Osteoblast (primary cell): ENCODE data around the gene UNKL. TPM values are rescaled to one million over a fixed set of nuclear protein-coding genes. Genes with fewer than 3 reads are reported as not detected.
A peak's percentile ranks its signal among the peaks of the same experiment; 100 is the strongest.
"Not testable (repeated sequence)": the region's sequence is repeated elsewhere in the genome, so short reads cannot be mapped to it uniquely, and the experiment has no call there.

Experiments
- DNase-seq: peaks from one replicate; pipeline ENCODE4 v3.0.0; 2011; ENCODE audit warnings: low spot score, mixed read lengths; ENCODE audit not compliant: insufficient read length; ENCODE audit errors: missing footprints
- H2AFZ ChIP-seq: 2 replicates; pipeline ENCODE4 v1.6.0; 2011; ENCODE audit warnings: mild to moderate bottlenecking, low read length
- H3K27ac ChIP-seq: 2 replicates; pipeline ENCODE4 v1.5.1; 2011; ENCODE audit warnings: mild to moderate bottlenecking, low read depth, low read length, moderate library complexity
- H3K27me3 ChIP-seq: 2 replicates; pipeline ENCODE4 v1.6.0; 2012; ENCODE audit warnings: mild to moderate bottlenecking, control low read depth, inconsistent platforms, low read length, moderate library complexity; ENCODE audit not compliant: insufficient read depth
- H3K36me3 ChIP-seq: 2 replicates; pipeline ENCODE4 v1.5.1; 2011; ENCODE audit warnings: mild to moderate bottlenecking, low read length, control low read depth, moderate library complexity; ENCODE audit not compliant: insufficient read depth
- H3K4me1 ChIP-seq: 2 replicates; pipeline ENCODE4 v1.5.1; 2011; ENCODE audit warnings: mild to moderate bottlenecking, low read length, control low read depth, moderate library complexity; ENCODE audit not compliant: insufficient read depth
- H3K4me2 ChIP-seq: 2 replicates; pipeline ENCODE4 v1.6.0; 2011; ENCODE audit warnings: mild to moderate bottlenecking, low read length; ENCODE audit not compliant: insufficient read depth
- H3K4me3 ChIP-seq: fragments of 200-600 bp; sonication (generic); 3 replicates; pipeline ENCODE4 v1.5.1; 2012; ENCODE audit warnings: mild to moderate bottlenecking, low read length, inconsistent platforms; ENCODE audit not compliant: insufficient read depth
- H3K79me2 ChIP-seq: 2 replicates; pipeline ENCODE4 v1.6.0; 2012; ENCODE audit warnings: mild to moderate bottlenecking, low read length, control low read depth, inconsistent platforms; ENCODE audit not compliant: insufficient read depth
- H3K9me3 ChIP-seq: 2 replicates; pipeline ENCODE4 v1.5.1; 2011; ENCODE audit warnings: low read depth, low read length, control low read depth
- H4K20me1 ChIP-seq: 2 replicates; pipeline ENCODE4 v1.6.0; 2012; ENCODE audit warnings: mild to moderate bottlenecking, low read length, control low read depth; ENCODE audit not compliant: insufficient read depth
- CTCF ChIP-seq: IDR thresholded peaks from 2 replicates; pipeline ENCODE4 v1.5.1; 2011; ENCODE audit warnings: mild to moderate bottlenecking, low read depth, low read length, moderate library complexity; ENCODE audit errors: extremely low read depth
- total RNA-seq: library from RNA; depleted of rRNA; stranded (reverse); fragments of >200 nt; gene quantifications from 2 replicates; pipeline ENCODE4 v1.2.3, GENCODE V29; 2012

Gene UNKL
- total RNA-seq, 1 donor, result 10.1 TPM

GRCh38 chr16:1330931-1331711 lies 83.4 kb downstream of the UNKL start:
- Histone ChIP-seq H2AFZ (no peak overlapping the region), H3K4me1 (no peaks in the 10 kb centered on the region), H3K9me3 (peaks cover 4% of the 10 kb centered on the region), H3K4me3 (no peak overlapping the region), H3K27ac (no peak overlapping the region), H3K4me2 (no peak overlapping the region), H4K20me1 (no peaks in the 10 kb centered on the region), H3K36me3 (no peaks in the 10 kb centered on the region), H3K79me2 (no peaks in the 10 kb centered on the region), H3K27me3 (peaks cover 50% of the 10 kb centered on the region)
- DNase-seq, result no peak
- TF ChIP-seq CTCF, result no peak

- Histone ChIP-seq H3K9me3 (peaks cover 4% of the 10 kb centered on the region), H4K20me1 (peaks cover 5% of the 10 kb centered on the region), H3K4me2 (no peak overlapping the region), H3K4me3 (no peak overlapping the region), H3K4me1 (no peaks in the 10 kb centered on the region), H3K36me3 (no peaks in the 10 kb centered on the region), H3K27ac (no peak overlapping the region), H3K27me3 (peaks cover 42% of the 10 kb centered on the region), H2AFZ (no peak overlapping the region), H3K79me2 (no peaks in the 10 kb centered on the region)
- no peak for DNase-seq
- peak; percentile 36 for TF ChIP-seq CTCF
Observed at GRCh38 chr16:1330260-1330914, 84.1 kb downstream of the UNKL start.

GRCh38 chr16:1328961-1329360 lies 85.5 kb downstream of the UNKL start:
- Histone ChIP-seq H3K36me3 (peaks cover 12% of the 10 kb centered on the region), H4K20me1 (peaks cover 10% of the 10 kb centered on the region), H3K27me3 (peaks cover 28% of the 10 kb centered on the region)
- H3K79me2 ChIP-seq, H3K4me2 ChIP-seq, H2AFZ ChIP-seq, H3K9me3 ChIP-seq, H3K27ac ChIP-seq, H3K4me3 ChIP-seq, DNase-seq, H3K4me1 ChIP-seq: not testable (repeated sequence)

GRCh38 chr16:1328136-1328535 lies 86.4 kb downstream of the UNKL start:
- not testable (repeated sequence) for H3K27ac ChIP-seq, H2AFZ ChIP-seq, H3K4me1 ChIP-seq, H3K79me2 ChIP-seq, H3K4me2 ChIP-seq, DNase-seq, H3K9me3 ChIP-seq, H3K4me3 ChIP-seq
- Histone ChIP-seq H3K36me3 (peaks cover 18% of the 10 kb centered on the region), H3K27me3 (peaks cover 22% of the 10 kb centered on the region), H4K20me1 (peaks cover 19% of the 10 kb centered on the region)

- no peak for DNase-seq
- no peak for TF ChIP-seq CTCF
- no peak overlapping the region for H3K4me2 ChIP-seq
- peaks cover 19% of the 10 kb centered on the region for H3K36me3 ChIP-seq
- no peak overlapping the region for H2AFZ ChIP-seq
- no peaks in the 10 kb centered on the region for H3K4me1 ChIP-seq
- H3K27me3 ChIP-seq, result peaks cover 16% of the 10 kb centered on the region
- H3K9me3 ChIP-seq, result peaks cover 4% of the 10 kb centered on the region
- H3K27ac ChIP-seq, result no peak overlapping the region
- H4K20me1 ChIP-seq, result peaks cover 19% of the 10 kb centered on the region
- H3K4me3 ChIP-seq, result no peak overlapping the region
- no peaks in the 10 kb centered on the region for H3K79me2 ChIP-seq
Observed at GRCh38 chr16:1327619-1327947, 86.9 kb downstream of the UNKL start.
